ENCODE measurements around the gene VWF.
"Not testable (repeated sequence)": the region's sequence is repeated elsewhere in the genome, so short reads cannot be mapped to it uniquely, and the experiment has no call there.

Gene VWF

GRCh38 chr12:6142368-6143302, 18.2 kb upstream of the VWF start:
- H3K4me1 ChIP-seq (ENCODE audit: insufficient read depth, low read length); H3K9me3 ChIP-seq (ENCODE audit: insufficient read depth, low read depth, low read length); H3K9ac ChIP-seq (ENCODE audit: low read depth, low read length); H3K4me3 ChIP-seq (ENCODE audit: low read length); H3K27me3 ChIP-seq (ENCODE audit: insufficient read depth, low read length); H3K36me3 ChIP-seq (ENCODE audit: insufficient read depth, low read length); H3K27ac ChIP-seq (ENCODE audit: low read depth, low read length): not testable (repeated sequence)
- WGBS = 94% methylated on average over 35 of the region's 35 CpGs

GRCh38 chr12:6141731-6142367, 17.4 kb upstream of the VWF start:
- not testable (repeated sequence) for H3K9me3 ChIP-seq (ENCODE audit: insufficient read depth, low read depth, low read length); H3K27ac ChIP-seq (ENCODE audit: low read depth, low read length); H3K27me3 ChIP-seq (ENCODE audit: insufficient read depth, low read length); H3K4me1 ChIP-seq (ENCODE audit: insufficient read depth, low read length); H3K4me3 ChIP-seq (ENCODE audit: low read length); H3K9ac ChIP-seq (ENCODE audit: low read depth, low read length); H3K36me3 ChIP-seq (ENCODE audit: insufficient read depth, low read length)
- WGBS = 90% methylated on average over 16 of the region's 16 CpGs

- Histone ChIP-seq H3K4me1 (ENCODE audit: insufficient read depth, low read length) (0 out of 2 replicates have a peak, but pooled peaks cover 3% of the 10 kb centered on the region), H3K9ac (ENCODE audit: low read depth, low read length) (no peak overlapping the region), H3K9me3 (ENCODE audit: insufficient read depth, low read depth, low read length) (no peaks in the 10 kb centered on the region), H3K4me3 (ENCODE audit: low read length) (no peak overlapping the region), H3K27ac (ENCODE audit: low read depth, low read length) (no peak overlapping the region), H3K27me3 (ENCODE audit: insufficient read depth, low read length) (no peaks in the 10 kb centered on the region), H3K36me3 (ENCODE audit: insufficient read depth, low read length) (no peaks in the 10 kb centered on the region)
- 85% methylated on average over 8 of the region's 8 CpGs for WGBS
These were observed 16.4 kb upstream of the VWF start for GRCh38 chr12:6140651-6141447.

GRCh38 chr12:6135071-6135470, 10.6 kb upstream of the VWF start:
- Histone ChIP-seq H3K4me1 (ENCODE audit: insufficient read depth, low read length) (no peaks in the 10 kb centered on the region), H3K9ac (ENCODE audit: low read depth, low read length) (no peak overlapping the region)
- 92% methylated on average over 2 of the region's 2 CpGs for WGBS

GRCh38 chr12:6133642-6134041, 9.2 kb upstream of the VWF start:
- Histone ChIP-seq H3K27me3 (ENCODE audit: insufficient read depth, low read length) (no peaks in the 10 kb centered on the region), H3K27ac (ENCODE audit: low read depth, low read length) (no peak overlapping the region), H3K9ac (ENCODE audit: low read depth, low read length) (no peak overlapping the region), H3K4me3 (ENCODE audit: low read length) (no peak overlapping the region), H3K36me3 (ENCODE audit: insufficient read depth, low read length) (no peaks in the 10 kb centered on the region), H3K4me1 (ENCODE audit: insufficient read depth, low read length) (no peaks in the 10 kb centered on the region), H3K9me3 (ENCODE audit: insufficient read depth, low read depth, low read length) (0 out of 2 replicates have a peak, but pooled peaks cover 4% of the 10 kb centered on the region)
- 93% methylated on average over 18 of the region's 18 CpGs for WGBS

More at GRCh38 chr12:6135071-6135470, 10.6 kb upstream of the VWF start:
- no peak overlapping the region for H3K27ac ChIP-seq (ENCODE audit: low read depth, low read length)
- H3K9me3 ChIP-seq (ENCODE audit: insufficient read depth, low read depth, low read length) = 0 out of 2 replicates have a peak, but pooled peaks cover 4% of the 10 kb centered on the region
- H3K4me3 ChIP-seq (ENCODE audit: low read length) = no peak overlapping the region
- H3K36me3 ChIP-seq (ENCODE audit: insufficient read depth, low read length) = no peaks in the 10 kb centered on the region
- H3K27me3 ChIP-seq (ENCODE audit: insufficient read depth, low read length) = no peaks in the 10 kb centered on the region

GRCh38 chr12:6132496-6132895, 8.0 kb upstream of the VWF start:
- no peaks in the 10 kb centered on the region for H3K4me1 ChIP-seq (ENCODE audit: insufficient read depth, low read length)
- H3K27ac ChIP-seq (ENCODE audit: low read depth, low read length) = no peak overlapping the region
- no peaks in the 10 kb centered on the region for H3K27me3 ChIP-seq (ENCODE audit: insufficient read depth, low read length)
- 0 out of 2 replicates have a peak, but pooled peaks cover 4% of the 10 kb centered on the region for H3K9me3 ChIP-seq (ENCODE audit: insufficient read depth, low read depth, low read length)
- WGBS = 97% methylated on average over 34 of the region's 34 CpGs
- H3K36me3 ChIP-seq (ENCODE audit: insufficient read depth, low read length) = no peaks in the 10 kb centered on the region
- no peak overlapping the region for H3K4me3 ChIP-seq (ENCODE audit: low read length)
- H3K9ac ChIP-seq (ENCODE audit: low read depth, low read length) = no peak overlapping the region

GRCh38 chr12:6125310-6125608, 789 bp upstream of the VWF start:
- Histone ChIP-seq H3K4me1 (ENCODE audit: insufficient read depth, low read length) (no peaks in the 10 kb centered on the region), H3K9me3 (ENCODE audit: insufficient read depth, low read depth, low read length) (no peaks in the 10 kb centered on the region), H3K27ac (ENCODE audit: low read depth, low read length) (no peak overlapping the region), H3K27me3 (ENCODE audit: insufficient read depth, low read length) (no peaks in the 10 kb centered on the region), H3K4me3 (ENCODE audit: low read length) (no peak overlapping the region), H3K9ac (ENCODE audit: low read depth, low read length) (no peak overlapping the region), H3K36me3 (ENCODE audit: insufficient read depth, low read length) (no peaks in the 10 kb centered on the region)
- WGBS = 96% methylated on average over 3 of the region's 3 CpGs

GRCh38 chr12:6123258-6123657, 1.2 kb downstream of the VWF start:
- Histone ChIP-seq H3K27ac (ENCODE audit: low read depth, low read length) (no peak overlapping the region), H3K4me1 (ENCODE audit: insufficient read depth, low read length) (no peaks in the 10 kb centered on the region), H3K36me3 (ENCODE audit: insufficient read depth, low read length) (no peaks in the 10 kb centered on the region), H3K9ac (ENCODE audit: low read depth, low read length) (no peak overlapping the region), H3K9me3 (ENCODE audit: insufficient read depth, low read depth, low read length) (no peaks in the 10 kb centered on the region), H3K27me3 (ENCODE audit: insufficient read depth, low read length) (no peaks in the 10 kb centered on the region), H3K4me3 (ENCODE audit: low read length) (no peak overlapping the region)
- 87% methylated on average over 9 of the region's 9 CpGs for WGBS

- WGBS = 90% methylated on average over 4 of the region's 4 CpGs
- H3K36me3 ChIP-seq (ENCODE audit: insufficient read depth, low read length) = no peaks in the 10 kb centered on the region
These were observed 2.3 kb downstream of the VWF start for GRCh38 chr12:6122201-6122600.

GRCh38 chr12:6120796-6121473, 3.5 kb downstream of the VWF start:
- no peaks in the 10 kb centered on the region; the same call in 1 of the 2 replicates for H3K4me1 ChIP-seq (ENCODE audit: insufficient read depth, low read length)
- 76% methylated on average over 20 of the region's 20 CpGs for WGBS
- H3K4me3 ChIP-seq (ENCODE audit: low read length) = no peak overlapping the region
- no peak overlapping the region for H3K27ac ChIP-seq (ENCODE audit: low read depth, low read length)
- H3K36me3 ChIP-seq (ENCODE audit: insufficient read depth, low read length) = no peaks in the 10 kb centered on the region
- H3K9ac ChIP-seq (ENCODE audit: low read depth, low read length) = no peak overlapping the region
- H3K9me3 ChIP-seq (ENCODE audit: insufficient read depth, low read depth, low read length) = no peaks in the 10 kb centered on the region
- no peaks in the 10 kb centered on the region for H3K27me3 ChIP-seq (ENCODE audit: insufficient read depth, low read length)

More at GRCh38 chr12:6122201-6122600, 2.3 kb downstream of the VWF start:
- Histone ChIP-seq H3K9ac (ENCODE audit: low read depth, low read length) (no peak overlapping the region), H3K27ac (ENCODE audit: low read depth, low read length) (no peak overlapping the region), H3K4me1 (ENCODE audit: insufficient read depth, low read length) (no peaks in the 10 kb centered on the region), H3K27me3 (ENCODE audit: insufficient read depth, low read length) (no peaks in the 10 kb centered on the region), H3K9me3 (ENCODE audit: insufficient read depth, low read depth, low read length) (no peaks in the 10 kb centered on the region), H3K4me3 (ENCODE audit: low read length) (no peak overlapping the region)

All from HUES64 (cell line).